ENCODE data around the gene GADL1. TPM values are rescaled to one million over a fixed set of nuclear protein-coding genes. Genes with fewer than 3 reads are reported as not detected.

The GADL1 gene
- polyA plus RNA-seq, 3 donors = 2.4 to 6.0 (median 3.9) TPM

DNA sequence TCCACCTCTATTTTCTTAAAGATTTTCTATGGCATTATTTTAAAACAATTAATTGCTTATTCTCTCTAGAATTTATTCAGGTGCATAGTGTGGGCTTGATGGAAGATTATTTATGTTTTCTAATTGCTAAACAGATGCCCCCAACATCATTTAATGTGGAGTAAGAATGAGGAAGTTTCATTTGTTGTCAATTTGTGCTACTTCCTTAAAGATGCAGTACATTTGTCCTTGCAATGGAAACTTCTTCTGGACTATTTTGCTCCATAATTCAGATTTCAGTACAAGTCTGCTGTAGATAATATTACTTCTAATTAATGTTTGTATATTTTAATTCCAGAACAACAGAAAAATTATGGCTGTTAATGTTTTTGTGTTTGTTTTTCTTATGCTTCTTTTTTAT lies 183.3 kb downstream of the GADL1 start:
- DNase-seq (ENCODE audit: extremely low read depth in 1 of 11, low read depth in 9 of 11, low spot score in 4 of 11) = no peak

GRCh38 chr3:30710017-30710416 lies 184.4 kb downstream of the GADL1 start:
- no peak for DNase-seq (ENCODE audit: extremely low read depth in 1 of 11, low read depth in 9 of 11, low spot score in 4 of 11)

DNA sequence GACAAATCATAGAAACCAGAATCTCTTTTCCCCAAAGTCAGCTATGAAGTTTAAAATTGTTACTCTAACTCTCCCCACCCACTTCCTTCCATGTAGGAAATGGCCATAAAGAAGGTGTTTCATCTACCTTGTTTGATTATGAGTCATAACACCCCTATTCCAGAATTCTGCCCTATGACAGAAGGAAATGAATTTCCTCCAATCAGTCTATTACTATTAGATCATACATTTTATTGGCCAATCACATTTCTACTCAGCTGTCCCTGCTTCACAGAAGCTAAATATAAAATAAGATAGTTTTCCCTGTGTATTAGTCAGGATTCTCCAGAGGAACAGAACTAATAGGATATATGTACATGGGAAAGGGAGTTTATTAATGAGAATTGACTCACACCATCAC lies 186.0 kb downstream of the GADL1 start:
- DNase-seq (ENCODE audit: extremely low read depth in 1 of 11, low read depth in 9 of 11, low spot score in 4 of 11) = no peak

GRCh38 chr3:30707825-30708224 lies 186.6 kb downstream of the GADL1 start:
- DNase-seq (ENCODE audit: extremely low read depth in 1 of 11, low read depth in 9 of 11, low spot score in 4 of 11) = no peak

DNA sequence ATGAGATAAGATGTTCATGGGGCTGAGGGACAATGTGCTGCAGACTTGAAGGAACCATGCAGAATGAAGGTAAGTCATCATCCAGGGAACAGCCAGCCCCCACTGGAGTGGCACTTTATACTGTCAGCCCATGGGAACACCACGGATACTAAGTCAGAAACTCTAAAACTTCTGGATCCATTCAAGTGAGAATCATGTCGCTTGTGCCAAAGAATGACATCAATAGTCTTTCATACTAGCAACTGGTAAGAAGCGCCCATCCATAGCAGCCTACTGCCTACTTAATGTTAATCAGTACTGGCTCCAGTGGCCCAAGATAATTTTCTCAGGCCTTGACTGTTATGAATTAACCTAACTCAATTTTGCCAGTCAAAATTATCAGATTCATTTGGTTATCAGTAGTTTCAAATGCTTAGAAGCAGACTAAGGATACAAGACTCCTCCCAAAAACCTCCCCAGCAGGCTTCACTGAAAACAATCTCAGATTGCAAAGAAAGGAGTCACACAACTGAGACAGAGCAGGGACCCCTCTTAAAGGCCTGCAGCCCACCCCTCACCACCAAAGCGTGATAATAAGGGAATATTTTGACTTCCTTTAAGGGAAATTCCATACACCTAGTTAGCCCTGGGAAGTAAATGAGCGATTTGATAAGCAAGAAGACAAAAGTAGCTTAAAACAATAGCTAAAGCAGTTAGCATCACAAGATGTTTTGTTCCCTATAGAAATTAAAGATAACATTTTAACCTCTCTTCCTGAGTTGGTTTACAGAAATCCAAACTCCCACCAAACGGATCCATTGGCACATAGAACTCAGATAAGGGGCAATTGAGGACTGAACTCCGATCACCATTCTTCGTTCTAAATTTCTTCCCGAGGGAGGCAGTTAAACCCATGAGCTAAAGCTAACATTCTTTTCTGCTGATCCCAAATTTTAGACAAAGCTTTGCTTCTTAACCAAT lies 189.2 kb downstream of the GADL1 start:
- DNase-seq (ENCODE audit: extremely low read depth in 1 of 11, low read depth in 9 of 11, low spot score in 4 of 11) = no peak

GRCh38 chr3:30702828-30703397 lies 191.5 kb downstream of the GADL1 start:
- no peak for DNase-seq (ENCODE audit: extremely low read depth in 1 of 11, low read depth in 9 of 11, low spot score in 4 of 11)

GRCh38 chr3:30702038-30702827 lies 192.2 kb downstream of the GADL1 start:
- DNase-seq (ENCODE audit: extremely low read depth in 1 of 11, low read depth in 9 of 11, low spot score in 4 of 11) = no peak

- DNase-seq (ENCODE audit: extremely low read depth in 1 of 11, low read depth in 9 of 11, low spot score in 4 of 11) = no peak
These were observed 193.6 kb downstream of the GADL1 start for GRCh38 chr3:30700702-30701321.

GRCh38 chr3:30699927-30700326 lies 194.5 kb downstream of the GADL1 start:
- DNase-seq (ENCODE audit: extremely low read depth in 1 of 11, low read depth in 9 of 11, low spot score in 4 of 11) = no peak

GRCh38 chr3:30698549-30698948 lies 195.9 kb downstream of the GADL1 start:
- no peak for DNase-seq (ENCODE audit: extremely low read depth in 1 of 11, low read depth in 9 of 11, low spot score in 4 of 11)

DNA sequence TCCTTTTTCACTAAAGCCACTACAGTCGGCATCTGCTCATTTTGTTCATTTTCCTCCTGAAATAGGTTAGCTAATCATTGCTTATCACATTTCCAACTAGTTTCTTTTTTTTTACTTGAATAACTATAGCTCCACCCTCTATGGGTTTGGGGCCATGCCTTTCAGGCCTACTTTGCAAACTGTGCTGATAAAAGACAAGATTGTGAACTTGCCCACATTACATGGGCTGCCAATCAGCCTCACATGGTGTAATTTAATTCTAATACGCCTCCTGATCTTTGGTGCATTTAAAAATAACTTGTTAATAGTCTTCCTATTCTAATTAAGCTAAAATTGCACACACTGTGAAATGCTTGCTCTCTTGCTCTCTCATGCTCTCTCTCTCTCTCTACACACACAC lies 197.6 kb downstream of the GADL1 start:
- DNase-seq (ENCODE audit: extremely low read depth in 1 of 11, low read depth in 9 of 11, low spot score in 4 of 11) = no peak

GRCh38 chr3:30696403-30696819 lies 198.1 kb downstream of the GADL1 start:
- DNase-seq (ENCODE audit: extremely low read depth in 1 of 11, low read depth in 9 of 11, low spot score in 4 of 11) = no peak

DNA sequence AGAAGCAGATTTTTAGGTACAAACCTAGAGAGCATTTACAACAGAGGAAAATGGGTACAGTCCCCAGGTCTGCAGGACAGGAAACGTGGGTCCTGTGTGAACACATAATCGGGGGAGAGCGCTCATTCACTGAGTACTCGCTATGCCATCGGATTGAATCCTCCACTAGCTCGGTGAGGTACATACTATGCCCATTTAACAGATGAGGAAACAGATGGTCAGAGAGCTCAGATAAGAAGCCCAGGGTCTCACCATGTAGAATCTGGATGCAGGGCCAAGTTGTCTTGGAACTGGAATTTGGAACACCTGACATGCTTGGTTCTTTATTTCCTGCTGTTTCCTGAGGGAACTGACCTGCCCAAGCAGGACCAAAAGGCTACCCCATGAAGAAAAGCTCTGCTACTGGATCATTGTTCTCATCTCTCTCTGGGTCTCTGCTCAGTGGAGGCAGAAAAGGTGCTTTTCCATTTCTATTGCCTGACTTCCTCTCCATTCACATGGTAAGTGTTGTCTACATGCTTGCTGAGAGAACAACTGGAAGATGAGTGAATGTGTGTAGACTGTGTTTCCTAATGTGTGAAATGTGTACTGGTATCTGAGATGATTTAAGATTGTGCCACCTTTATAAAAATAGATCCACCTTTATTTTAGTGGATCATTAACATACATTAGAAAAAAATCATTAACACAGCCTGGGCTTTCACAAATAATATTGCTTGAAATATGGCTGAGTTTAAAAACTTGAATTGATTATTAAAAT lies 199.0 kb downstream of the GADL1 start:
- DNase-seq (ENCODE audit: extremely low read depth in 1 of 11, low read depth in 9 of 11, low spot score in 4 of 11) = no peak

- no peak for DNase-seq (ENCODE audit: extremely low read depth in 1 of 11, low read depth in 9 of 11, low spot score in 4 of 11)
These were observed 199.8 kb downstream of the GADL1 start for GRCh38 chr3:30694668-30695067.

GRCh38 chr3:30694148-30694547 lies 200.3 kb downstream of the GADL1 start:
- no peak for DNase-seq (ENCODE audit: extremely low read depth in 1 of 11, low read depth in 9 of 11, low spot score in 4 of 11)

- peak in 8 of 11 donors; percentile 46 to 73 (median 56) for DNase-seq (ENCODE audit: extremely low read depth in 1 of 11, low read depth in 9 of 11, low spot score in 4 of 11)
These were observed 200.9 kb downstream of the GADL1 start for GRCh38 chr3:30693470-30694120.

- no peak for DNase-seq (ENCODE audit: extremely low read depth in 1 of 11, low read depth in 9 of 11, low spot score in 4 of 11)
These were observed 201.8 kb downstream of the GADL1 start for GRCh38 chr3:30692498-30693130.

DNA sequence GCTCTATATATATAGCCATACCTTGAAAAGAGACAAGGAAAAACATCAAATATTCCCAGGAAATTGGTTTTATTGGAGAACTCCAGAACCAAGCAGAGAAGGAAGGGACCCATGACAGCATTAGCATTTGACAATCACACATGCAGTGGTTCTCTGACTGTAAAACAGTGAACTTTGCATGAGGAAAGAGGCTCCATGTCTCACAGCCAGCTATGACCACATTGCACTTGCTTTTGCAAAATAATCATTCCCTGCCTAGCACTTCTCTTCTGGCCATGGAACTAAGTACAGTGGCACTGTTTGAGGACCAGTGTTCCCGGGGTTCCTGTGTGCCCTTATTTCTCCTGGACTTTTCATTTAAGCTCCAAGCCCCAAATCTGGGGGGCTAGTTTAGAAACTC lies 202.5 kb downstream of the GADL1 start:
- DNase-seq (ENCODE audit: extremely low read depth in 1 of 11, low read depth in 9 of 11, low spot score in 4 of 11) = no peak

All from renal cortex interstitium (tissue), 11 donors.